H9 (cell line): ENCODE results near the gene A2ML1. TPM values are rescaled to one million over a fixed set of nuclear protein-coding genes. Genes with fewer than 3 reads are reported as not detected.
A peak's percentile ranks its signal among the peaks of the same experiment; 100 is the strongest.

Source experiments
- DNase-seq: peaks from one replicate; pipeline ENCODE4 v3.0.0-alpha.2; 2017
- H2AFZ ChIP-seq: one replicate; pipeline ENCODE4 v1.6.1; 2013; ENCODE audit warnings: mild to moderate bottlenecking, low read length, control low read depth, moderate library complexity
- H2AK5ac ChIP-seq: 2 replicates; pipeline ENCODE4 v1.6.1; 2013; ENCODE audit warnings: low read length, control low read depth, mixed read lengths; ENCODE audit not compliant: insufficient read length
- H2BK120ac ChIP-seq: one replicate; pipeline ENCODE4 v1.6.1; 2013; ENCODE audit warnings: low read depth, mild to moderate bottlenecking, low read length, control low read depth, inconsistent platforms; ENCODE audit not compliant: poor library complexity, severe bottlenecking
- H2BK12ac ChIP-seq: 2 replicates; pipeline ENCODE4 v1.6.1; 2013; ENCODE audit warnings: low read length, control low read depth, mixed read lengths, low read depth; ENCODE audit not compliant: insufficient read length
- H2BK15ac ChIP-seq: 2 replicates; pipeline ENCODE4 v1.6.1; 2013; ENCODE audit warnings: low read depth, low read length, control low read depth
- H2BK20ac ChIP-seq: one replicate; pipeline ENCODE4 v1.6.1; 2013; ENCODE audit warnings: low read depth, mild to moderate bottlenecking, low read length, control low read depth, inconsistent platforms; ENCODE audit not compliant: poor library complexity, severe bottlenecking
- H2BK5ac ChIP-seq: 2 replicates; pipeline ENCODE4 v1.6.1; 2013; ENCODE audit warnings: low read length, control low read depth, mixed read lengths; ENCODE audit not compliant: insufficient read length
- H3K14ac ChIP-seq: 2 replicates; pipeline ENCODE4 v1.6.1; 2013; ENCODE audit warnings: low read length, control low read depth; ENCODE audit not compliant: insufficient read depth
- H3K18ac ChIP-seq: 2 replicates; pipeline ENCODE4 v1.6.1; 2013; ENCODE audit warnings: low read depth, mild to moderate bottlenecking, mixed read lengths, low read length, control low read depth; ENCODE audit not compliant: insufficient read length
- H3K23ac ChIP-seq: 2 replicates; pipeline ENCODE4 v1.6.1; 2013; ENCODE audit warnings: low read length, control low read depth, mixed read lengths, low read depth; ENCODE audit not compliant: insufficient read length
- H3K23me2 ChIP-seq: 2 replicates; pipeline ENCODE4 v1.6.1; 2013; ENCODE audit warnings: low read depth, mild to moderate bottlenecking, mixed read lengths, low read length, control low read depth; ENCODE audit not compliant: insufficient read length, poor library complexity, severe bottlenecking
- H3K27ac ChIP-seq: 2 replicates; pipeline ENCODE4 v1.5.1; 2013; ENCODE audit warnings: low read length, control low read depth, mixed read lengths, low read depth; ENCODE audit not compliant: insufficient read length
- H3K27me3 ChIP-seq: 2 replicates; pipeline ENCODE4 v1.6.1; 2013; ENCODE audit warnings: low read length, control low read depth, inconsistent platforms; ENCODE audit not compliant: insufficient read depth
- H3K4ac ChIP-seq: 2 replicates; pipeline ENCODE4 v1.6.1; 2013; ENCODE audit warnings: low read depth, mild to moderate bottlenecking, control low read depth, inconsistent platforms, low read length, moderate library complexity
- H3K4me1 ChIP-seq: 2 replicates; pipeline ENCODE4 v1.6.1; 2013; ENCODE audit warnings: low read length, control low read depth, inconsistent platforms; ENCODE audit not compliant: insufficient read depth
- H3K4me2 ChIP-seq: 2 replicates; pipeline ENCODE4 v1.6.1; 2013; ENCODE audit warnings: low read length, control low read depth, mixed read lengths; ENCODE audit not compliant: insufficient read length, insufficient read depth
- H3K56ac ChIP-seq: 2 replicates; pipeline ENCODE4 v1.6.1; 2013; ENCODE audit warnings: low read depth, mild to moderate bottlenecking, mixed read lengths, low read length, control low read depth; ENCODE audit not compliant: insufficient read length
- H3K79me1 ChIP-seq: 2 replicates; pipeline ENCODE4 v1.6.1; 2013; ENCODE audit warnings: low read depth, mild to moderate bottlenecking, moderate library complexity, low read length, control low read depth, inconsistent platforms; ENCODE audit not compliant: insufficient read depth, poor library complexity, severe bottlenecking
- H3K79me2 ChIP-seq: 2 replicates; pipeline ENCODE4 v1.6.1; 2013; ENCODE audit warnings: low read length, control low read depth, inconsistent platforms; ENCODE audit not compliant: insufficient read depth
- H3K9ac ChIP-seq: 2 replicates; pipeline ENCODE4 v1.6.1; 2013; ENCODE audit warnings: low read length, control low read depth, mixed read lengths; ENCODE audit not compliant: insufficient read length; ENCODE audit errors: extremely low read depth
- H3K9me3 ChIP-seq: one replicate; pipeline ENCODE4 v1.6.1; 2013; ENCODE audit warnings: low read depth, low read length, inconsistent platforms; ENCODE audit not compliant: control insufficient read depth
- H3T11ph ChIP-seq: one replicate; pipeline ENCODE4 v1.6.1; 2013; ENCODE audit warnings: mild to moderate bottlenecking, low read length, control low read depth, inconsistent platforms
- H4K20me1 ChIP-seq: one replicate; pipeline ENCODE4 v1.6.1; 2013; ENCODE audit not compliant: control insufficient read depth, insufficient read length, insufficient read depth
- H4K5ac ChIP-seq: 2 replicates; pipeline ENCODE4 v1.6.1; 2013; ENCODE audit warnings: low read depth, mild to moderate bottlenecking, mixed read lengths, low read length, control low read depth; ENCODE audit not compliant: insufficient read length
- H4K8ac ChIP-seq: replicated peaks from 2 replicates; pipeline ENCODE4 v1.6.1; 2013; ENCODE audit warnings: low read length, control low read depth, mixed read lengths, low read depth; ENCODE audit not compliant: insufficient read length
- H4K91ac ChIP-seq: 2 replicates; pipeline ENCODE4 v1.6.1; 2013; ENCODE audit warnings: low read depth, mild to moderate bottlenecking, moderate library complexity, mixed read lengths, low read length, control low read depth; ENCODE audit not compliant: insufficient read length
- H3K27ac Mint-ChIP-seq, 3 experiments: 2 replicates in 2 of 3; 3 replicates in 1 of 3; pipeline ENCODE4 v1.8.0; 2020 to 2021; ENCODE audit warnings: mixed read lengths in 3 of 3, mild to moderate bottlenecking in 1 of 3, moderate library complexity in 1 of 3
- H3K27me3 Mint-ChIP-seq: 2 replicates; pipeline ENCODE4 v1.8.0; 2021; ENCODE audit warnings: low read depth, mild to moderate bottlenecking, moderate library complexity, mixed read lengths
- H3K36me3 Mint-ChIP-seq, 3 experiments: 2 replicates in 2 of 3; 3 replicates in 1 of 3; pipeline ENCODE4 v1.8.0; 2020 to 2021; ENCODE audit warnings: low read depth in 3 of 3, mixed read lengths in 3 of 3; ENCODE audit not compliant: insufficient read depth in 1 of 3
- H3K4me1 Mint-ChIP-seq, 2 experiments: 2 replicates each; pipeline ENCODE4 v1.8.0; 2020; ENCODE audit warnings: mixed read lengths in 2 of 2
- H3K4me3 Mint-ChIP-seq, 2 experiments: 2 replicates in 1 of 2; 3 replicates in 1 of 2; pipeline ENCODE4 v1.8.0; 2020 to 2021; ENCODE audit warnings: mild to moderate bottlenecking in 2 of 2, mixed read lengths in 2 of 2, moderate library complexity in 1 of 2
- H3K9me3 Mint-ChIP-seq, 2 experiments: 2 replicates in 1 of 2; 3 replicates in 1 of 2; pipeline ENCODE4 v1.8.0; 2020; ENCODE audit warnings: mild to moderate bottlenecking in 2 of 2, mixed read lengths in 2 of 2, moderate library complexity in 1 of 2
- WGBS: extraction: QIAGEN DNeasy Blood & Tissue Kit; methylation state at CpG from one replicate; pipeline ENCODE4 v1.1.7; 2013; ENCODE audit warnings: missing lambda C conversion rate, low lambda C conversion rate, mixed read lengths; ENCODE audit not compliant: insufficient read length; ENCODE audit errors: extremely low coverage; 5-methylcytosine and 5-hydroxymethylcytosine counted together
- total RNA-seq: library from RNA; stranded (reverse); gene quantifications from 2 replicates; pipeline ENCODE4 v1.2.1, GENCODE V29; 2021
- TF ChIP-seq, protein P1 (sequence below): fragments of 200-600 bp; sonication (generic); conservative IDR thresholded peaks from 3 replicates; pipeline ENCODE4 v1.8.0; 2021; ENCODE audit warnings: antibody characterized with exemption, mild to moderate bottlenecking

Gene A2ML1
- total RNA-seq, 1 experiment from 2014 or later, result 2.8 TPM

DNA sequence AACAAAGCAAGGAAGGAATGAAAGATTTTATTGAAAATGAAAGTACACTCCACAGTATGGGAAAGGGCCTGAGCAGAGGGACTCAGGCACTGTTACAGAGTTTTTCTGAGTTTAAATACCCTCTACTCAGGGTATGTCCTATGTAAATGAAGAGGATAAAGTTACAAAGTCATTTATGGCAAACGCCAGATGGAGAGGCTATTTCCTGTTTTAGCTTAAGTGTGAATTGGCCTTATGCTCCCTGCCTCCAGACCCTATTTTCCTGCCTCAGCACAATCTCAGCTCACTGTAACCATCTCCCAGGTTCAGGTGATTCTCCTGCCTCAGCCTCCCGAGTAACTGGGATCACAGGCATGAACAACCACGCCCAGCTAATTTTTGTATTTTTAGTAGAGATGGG lies 85.1 kb downstream of the A2ML1 start:
- Histone ChIP-seq H2BK15ac (no peak overlapping the region), H3K23ac (no peak overlapping the region), H3T11ph (no peak overlapping the region), H3K9me3 (no peaks in the 10 kb centered on the region), H3K23me2 (no peaks in the 10 kb centered on the region), H2AK5ac (no peak overlapping the region), H2BK5ac (no peak overlapping the region), H4K8ac (no peak overlapping the region), H4K5ac (no peak overlapping the region), H3K4me2 (peak overlapping the region; percentile 3), H3K27ac (peak overlapping the region; percentile 95), H3K14ac (no peak overlapping the region), H4K91ac (no peak overlapping the region), H4K20me1 (no peaks in the 10 kb centered on the region), H3K27me3 (no peaks in the 10 kb centered on the region), H3K4me1 (peaks cover 2% of the 10 kb centered on the region; the same call in 1 of the 2 replicates), H3K4ac (no peak overlapping the region; the same call in 1 of the 2 replicates), H2AFZ (no peak overlapping the region), H3K18ac (peak overlapping the region; percentile 46), H2BK20ac (no peak overlapping the region), H2BK120ac (peak overlapping the region; percentile 79), H3K79me2 (no peaks in the 10 kb centered on the region), H2BK12ac (no peak overlapping the region), H3K56ac (no peak overlapping the region), H3K79me1 (no peaks in the 10 kb centered on the region), H3K9ac (peak overlapping the region; percentile 15)
- Mint-ChIP-seq H3K27me3 (no peaks in the 10 kb centered on the region), H3K4me1 (peaks cover 61 to 63% of the 10 kb centered on the region in 2 experiments), H3K27ac (peak overlapping the region; percentile 93 to 99 (median 97)), H3K4me3 (peak overlapping the region in 1 of 2 experiments; percentile 69; a peak in 3 of 5 replicates), H3K9me3 (peaks cover 0 to 5% of the 10 kb centered on the region in 2 experiments; a peak in 2 of 5 replicates), H3K36me3 (peaks cover 0 to 10% (median 9%) of the 10 kb centered on the region in 3 experiments; a peak in 5 of 7 replicates)
- WGBS, result no CpG with 5 or more reads among the region's 3 CpGs
- TF ChIP-seq, protein P1, sequence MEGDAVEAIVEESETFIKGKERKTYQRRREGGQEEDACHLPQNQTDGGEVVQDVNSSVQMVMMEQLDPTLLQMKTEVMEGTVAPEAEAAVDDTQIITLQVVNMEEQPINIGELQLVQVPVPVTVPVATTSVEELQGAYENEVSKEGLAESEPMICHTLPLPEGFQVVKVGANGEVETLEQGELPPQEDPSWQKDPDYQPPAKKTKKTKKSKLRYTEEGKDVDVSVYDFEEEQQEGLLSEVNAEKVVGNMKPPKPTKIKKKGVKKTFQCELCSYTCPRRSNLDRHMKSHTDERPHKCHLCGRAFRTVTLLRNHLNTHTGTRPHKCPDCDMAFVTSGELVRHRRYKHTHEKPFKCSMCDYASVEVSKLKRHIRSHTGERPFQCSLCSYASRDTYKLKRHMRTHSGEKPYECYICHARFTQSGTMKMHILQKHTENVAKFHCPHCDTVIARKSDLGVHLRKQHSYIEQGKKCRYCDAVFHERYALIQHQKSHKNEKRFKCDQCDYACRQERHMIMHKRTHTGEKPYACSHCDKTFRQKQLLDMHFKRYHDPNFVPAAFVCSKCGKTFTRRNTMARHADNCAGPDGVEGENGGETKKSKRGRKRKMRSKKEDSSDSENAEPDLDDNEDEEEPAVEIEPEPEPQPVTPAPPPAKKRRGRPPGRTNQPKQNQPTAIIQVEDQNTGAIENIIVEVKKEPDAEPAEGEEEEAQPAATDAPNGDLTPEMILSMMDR, result no peak
- no peak for DNase-seq
